ENCODE measurements around the gene FYTTD1.

FYTTD1 gene

GRCh38 chr3:197830308-197830966, 80.8 kb downstream of the FYTTD1 start:
- Histone ChIP-seq H2AFZ (ENCODE audit: low read depth) (no peak overlapping the region), H3K9ac (no peak overlapping the region), H3K4me3 (IDR thresholded peaks at IDR 0.05; ENCODE audit: insufficient read depth, low read depth, low read length) (no peak overlapping the region), H4K20me1 (ENCODE audit: insufficient read depth) (no peaks in the 10 kb centered on the region), H3K4me2 (no peak overlapping the region), H3K27ac (no peak overlapping the region), H3K27me3 (ENCODE audit: insufficient read depth, low read depth) (no peaks in the 10 kb centered on the region), H3K36me3 (ENCODE audit: insufficient read depth) (no peaks in the 10 kb centered on the region), H3K4me1 (ENCODE audit: low read depth, poor library complexity, severe bottlenecking) (peaks cover 7% of the 10 kb centered on the region), H3K79me2 (ENCODE audit: insufficient read depth, low read depth) (no peaks in the 10 kb centered on the region)
- no peak for TF ChIP-seq CTCF (conservative IDR thresholded peaks at IDR 0.05; ENCODE audit: low read depth, low read length)

- Histone ChIP-seq H3K9ac (no peak overlapping the region), H3K4me2 (no peak overlapping the region)
Observed at GRCh38 chr3:197830967-197831313, 81.3 kb downstream of the FYTTD1 start.

GRCh38 chr3:197833930-197834715, 84.4 kb downstream of the FYTTD1 start:
- peaks cover 7% of the 10 kb centered on the region for H3K4me1 ChIP-seq (ENCODE audit: low read depth, poor library complexity, severe bottlenecking)
- H4K20me1 ChIP-seq (ENCODE audit: insufficient read depth), result no peaks in the 10 kb centered on the region
- H3K79me2 ChIP-seq (ENCODE audit: insufficient read depth, low read depth), result no peaks in the 10 kb centered on the region
- H3K9ac ChIP-seq, result no peak overlapping the region
- no peak overlapping the region for H3K27ac ChIP-seq
- no peak for TF ChIP-seq CTCF (conservative IDR thresholded peaks at IDR 0.05; ENCODE audit: low read depth, low read length)
- no peaks in the 10 kb centered on the region for H3K27me3 ChIP-seq (ENCODE audit: insufficient read depth, low read depth)
- no peak overlapping the region for H2AFZ ChIP-seq (ENCODE audit: low read depth)
- H3K4me3 ChIP-seq (IDR thresholded peaks at IDR 0.05; ENCODE audit: insufficient read depth, low read depth, low read length), result no peak overlapping the region
- no peak overlapping the region for H3K4me2 ChIP-seq
- peaks cover 3% of the 10 kb centered on the region; the same call in 1 of the 2 replicates for H3K36me3 ChIP-seq (ENCODE audit: insufficient read depth)

More at GRCh38 chr3:197830967-197831313, 81.3 kb downstream of the FYTTD1 start:
- Histone ChIP-seq H3K79me2 (ENCODE audit: insufficient read depth, low read depth) (no peaks in the 10 kb centered on the region), H4K20me1 (ENCODE audit: insufficient read depth) (no peaks in the 10 kb centered on the region), H2AFZ (ENCODE audit: low read depth) (no peak overlapping the region), H3K4me3 (IDR thresholded peaks at IDR 0.05; ENCODE audit: insufficient read depth, low read depth, low read length) (no peak overlapping the region), H3K36me3 (ENCODE audit: insufficient read depth) (no peaks in the 10 kb centered on the region), H3K27ac (no peak overlapping the region), H3K4me1 (ENCODE audit: low read depth, poor library complexity, severe bottlenecking) (peaks cover 7% of the 10 kb centered on the region), H3K27me3 (ENCODE audit: insufficient read depth, low read depth) (no peaks in the 10 kb centered on the region)
- no peak for TF ChIP-seq CTCF (conservative IDR thresholded peaks at IDR 0.05; ENCODE audit: low read depth, low read length)

GRCh38 chr3:197835509-197835908, 85.8 kb downstream of the FYTTD1 start:
- no peak overlapping the region for H3K27ac ChIP-seq
- H3K4me2 ChIP-seq, result no peak overlapping the region
- H3K36me3 ChIP-seq (ENCODE audit: insufficient read depth), result peaks cover 7% of the 10 kb centered on the region; the same call in 1 of the 2 replicates
- no peaks in the 10 kb centered on the region for H3K79me2 ChIP-seq (ENCODE audit: insufficient read depth, low read depth)
- H2AFZ ChIP-seq (ENCODE audit: low read depth), result no peak overlapping the region
- no peak overlapping the region for H3K9ac ChIP-seq
- no peaks in the 10 kb centered on the region for H4K20me1 ChIP-seq (ENCODE audit: insufficient read depth)
- H3K27me3 ChIP-seq (ENCODE audit: insufficient read depth, low read depth), result no peaks in the 10 kb centered on the region
- peaks cover 7% of the 10 kb centered on the region for H3K4me1 ChIP-seq (ENCODE audit: low read depth, poor library complexity, severe bottlenecking)
- H3K4me3 ChIP-seq (IDR thresholded peaks at IDR 0.05; ENCODE audit: insufficient read depth, low read depth, low read length), result no peak overlapping the region
- TF ChIP-seq CTCF (conservative IDR thresholded peaks at IDR 0.05; ENCODE audit: low read depth, low read length), result no peak

Measured in KMS-11 (cell line).